Right cardiac atrium (tissue), 5 donors: ENCODE measurements around the gene SEPTIN11. TPM values are rescaled to one million over a fixed set of nuclear protein-coding genes. Genes with fewer than 3 reads are reported as not detected.
A peak's percentile ranks its signal among the peaks of the same experiment; 100 is the strongest.
"Not testable (repeated sequence)": the region's sequence is repeated elsewhere in the genome, so short reads cannot be mapped to it uniquely, and the experiment has no call there.

Experiments
- ATAC-seq, 2 donors: fragments of 200-7000 bp; cut with Tn5 transposase; one replicate each; pipeline versions ENCODE4 v1.8.0 to v1.9.1; 2020; ENCODE audit warnings: moderate library complexity in 2 of 2, mild to moderate bottlenecking in 1 of 2
- DNase-seq, 3 donors: peaks; one replicate each; pipeline ENCODE4 v3.0.0-alpha.2; 2020
- H3K27ac ChIP-seq: one replicate; pipeline ENCODE4 v1.5.1; 2013; ENCODE audit warnings: mild to moderate bottlenecking, low read length, control low read depth, moderate library complexity
- H3K27me3 ChIP-seq: one replicate; pipeline ENCODE4 v1.6.1; 2013; ENCODE audit not compliant: control insufficient read depth, insufficient read depth
- H3K4me1 ChIP-seq: one replicate; pipeline ENCODE4 v1.6.1; 2013; ENCODE audit warnings: low read length; ENCODE audit not compliant: control insufficient read depth, insufficient read depth
- H3K4me3 ChIP-seq: one replicate; pipeline ENCODE4 v1.5.1; 2013; ENCODE audit warnings: low read length, control low read depth
- H3K9me3 ChIP-seq: one replicate; pipeline ENCODE4 v1.6.1; 2013; ENCODE audit warnings: low read length; ENCODE audit not compliant: control insufficient read depth
- WGBS: extraction: QIAGEN DNeasy Blood & Tissue Kit; methylation state at CpG from one replicate; pipeline ENCODE4 v1.1.7; 2013; 5-methylcytosine and 5-hydroxymethylcytosine counted together
- intact Hi-C, 4 donors: fragments of 100-400 bp; cut with DNase I; formaldehyde crosslinking; loops; one replicate each; pipeline versions ENCODE4 v1.11.0 to v1.14.0; 2022 to 2023
- polyA plus RNA-seq: library from polyadenylated mRNA; stranded (reverse); fragments of 200-250 nt; gene quantifications from one replicate; pipeline ENCODE4 v1.2.3, GENCODE V29; 2013
- total RNA-seq, 4 donors: library from RNA; stranded (reverse); fragmentation: NEBNext Ultra II Directional; extraction: Animal tissue kit (Norgen Biotek cat#: 25700); gene quantifications; one replicate each; pipeline ENCODE4 v1.2.1, GENCODE V29; 2021
- donor health status: healthy with polysubstance abuse.
- donor health status: DM: no; HTN: yes; CAD: no.
- donor health status: DM: no; HTN: no; CAD: no.
- donor health status: DM: no; HTN: yes; CAD: no; lungs with severe emphysema.
- donor health status: DM: yes; HTN: yes; CAD: no.

SEPTIN11 gene
- total and polyA plus RNA-seq, 5 donors: 16.7 to 50.1 (median 32.3) TPM

GRCh38 chr4:76952656-76953582, 3.4 kb downstream of the SEPTIN11 start:
- Histone ChIP-seq H3K9me3 (no peaks in the 10 kb centered on the region), H3K27me3 (no peaks in the 10 kb centered on the region), H3K4me1 (peaks cover 4% of the 10 kb centered on the region), H3K4me3 (no peak overlapping the region), H3K27ac (no peak overlapping the region)
- no peak for DNase-seq
- no peak for ATAC-seq
- intact Hi-C loops: loop anchor here in 1 of 4 donors (10.0 kb wide), 1 partner anchor 52 kb away; no protein-coding TSS in a partner anchor
- WGBS: 64% methylated on average over 4 of the region's 4 CpGs

GRCh38 chr4:76953956-76954355, 4.4 kb downstream of the SEPTIN11 start:
- Histone ChIP-seq H3K27ac (no peak overlapping the region), H3K4me3 (no peak overlapping the region), H3K4me1 (peaks cover 4% of the 10 kb centered on the region), H3K9me3 (no peaks in the 10 kb centered on the region), H3K27me3 (no peaks in the 10 kb centered on the region)
- ATAC-seq: no peak
- no peak for DNase-seq
- intact Hi-C loops: loop anchor here in 1 of 4 donors (10.0 kb wide), 1 partner anchor 51 kb away; no protein-coding TSS in a partner anchor
- 75% methylated on average over 3 of the region's 3 CpGs for WGBS

GRCh38 chr4:76954489-76954888, 4.9 kb downstream of the SEPTIN11 start:
- no peaks in the 10 kb centered on the region for H3K9me3 ChIP-seq
- H3K4me3 ChIP-seq: no peak overlapping the region
- H3K27ac ChIP-seq: no peak overlapping the region
- H3K4me1 ChIP-seq: peaks cover 4% of the 10 kb centered on the region
- WGBS: 66% methylated on average over 4 of the region's 4 CpGs
- DNase-seq (peak in 1 of 3 donors; percentile 25), ATAC-seq (no peak)
- intact Hi-C loops: loop anchor here in 1 of 4 donors (10.0 kb wide), 1 partner anchor 50 kb away; no protein-coding TSS in a partner anchor
- H3K27me3 ChIP-seq: no peaks in the 10 kb centered on the region

- WGBS: 37% methylated on average over 1 of the region's 1 CpG
- no peak overlapping the region for H3K27ac ChIP-seq
- intact Hi-C loops: loop anchor here in 1 of 4 donors (10.0 kb wide), 1 partner anchor 50 kb away; no protein-coding TSS in a partner anchor
- DNase-seq (peak in 1 of 3 donors; percentile 45), ATAC-seq (no peak)
- H3K27me3 ChIP-seq: no peaks in the 10 kb centered on the region
- peaks cover 4% of the 10 kb centered on the region for H3K4me1 ChIP-seq
- no peak overlapping the region for H3K4me3 ChIP-seq
- no peaks in the 10 kb centered on the region for H3K9me3 ChIP-seq
Observed at GRCh38 chr4:76955182-76955581, 5.6 kb downstream of the SEPTIN11 start.

- Histone ChIP-seq H3K9me3 (no peaks in the 10 kb centered on the region), H3K27ac (no peak overlapping the region), H3K4me1 (peaks cover 4% of the 10 kb centered on the region), H3K4me3 (no peak overlapping the region), H3K27me3 (no peaks in the 10 kb centered on the region)
- ATAC-seq (peak in 1 of 2 donors; percentile 69), DNase-seq (peak in 1 of 3 donors; percentile 31)
- WGBS: 67% methylated on average over 4 of the region's 4 CpGs
- intact Hi-C loops: loop anchor here in 1 of 4 donors (10.0 kb wide), 1 partner anchor 48 kb away; no protein-coding TSS in a partner anchor
Observed at GRCh38 chr4:76957004-76957738, 7.6 kb downstream of the SEPTIN11 start.

GRCh38 chr4:76958891-76959290, 9.3 kb downstream of the SEPTIN11 start:
- DNase-seq: no peak
- Histone ChIP-seq H3K27me3 (no peaks in the 10 kb centered on the region), H3K9me3 (no peaks in the 10 kb centered on the region), H3K27ac (no peak overlapping the region), H3K4me3 (no peak overlapping the region), H3K4me1 (peaks cover 4% of the 10 kb centered on the region)
- 93% methylated on average over 5 of the region's 5 CpGs for WGBS
- intact Hi-C loops: loop anchor here in 1 of 4 donors (10.0 kb wide), 1 partner anchor 46 kb away; no protein-coding TSS in a partner anchor
- ATAC-seq: no peak

GRCh38 chr4:76960014-76960413, 10.5 kb downstream of the SEPTIN11 start:
- Histone ChIP-seq H3K27ac (no peak overlapping the region), H3K4me1 (peaks cover 3% of the 10 kb centered on the region), H3K4me3 (no peak overlapping the region), H3K27me3 (no peaks in the 10 kb centered on the region), H3K9me3 (no peaks in the 10 kb centered on the region)
- DNase-seq: no peak
- intact Hi-C loops: no loop called here
- ATAC-seq: no peak
- 85% methylated on average over 4 of the region's 4 CpGs for WGBS

GRCh38 chr4:76962406-76963130, 13.0 kb downstream of the SEPTIN11 start:
- Histone ChIP-seq H3K9me3 (no peaks in the 10 kb centered on the region), H3K27ac (no peak overlapping the region), H3K27me3 (no peaks in the 10 kb centered on the region), H3K4me1 (no peaks in the 10 kb centered on the region), H3K4me3 (no peak overlapping the region)
- WGBS: 65% methylated on average over 5 of the region's 5 CpGs
- ATAC-seq (no peak), DNase-seq (no peak)
- intact Hi-C loops: no loop called here

GRCh38 chr4:76963131-76963750, 13.7 kb downstream of the SEPTIN11 start:
- H3K9me3 ChIP-seq: no peaks in the 10 kb centered on the region
- intact Hi-C loops: no loop called here
- H3K27ac ChIP-seq: no peak overlapping the region
- DNase-seq: no peak
- H3K4me1 ChIP-seq: no peaks in the 10 kb centered on the region
- ATAC-seq: no peak
- WGBS: 69% methylated on average over 4 of the region's 4 CpGs
- no peak overlapping the region for H3K4me3 ChIP-seq
- no peaks in the 10 kb centered on the region for H3K27me3 ChIP-seq

GRCh38 chr4:76963927-76964326, 14.4 kb downstream of the SEPTIN11 start:
- H3K27ac ChIP-seq, DNase-seq, H3K9me3 ChIP-seq, ATAC-seq, H3K27me3 ChIP-seq, intact Hi-C loops, H3K4me1 ChIP-seq, H3K4me3 ChIP-seq: not testable (repeated sequence)
- WGBS: 98% methylated on average over 1 of the region's 1 CpG
